ENCODE results near the gene ZFR.

- TF ChIP-seq, protein P1, sequence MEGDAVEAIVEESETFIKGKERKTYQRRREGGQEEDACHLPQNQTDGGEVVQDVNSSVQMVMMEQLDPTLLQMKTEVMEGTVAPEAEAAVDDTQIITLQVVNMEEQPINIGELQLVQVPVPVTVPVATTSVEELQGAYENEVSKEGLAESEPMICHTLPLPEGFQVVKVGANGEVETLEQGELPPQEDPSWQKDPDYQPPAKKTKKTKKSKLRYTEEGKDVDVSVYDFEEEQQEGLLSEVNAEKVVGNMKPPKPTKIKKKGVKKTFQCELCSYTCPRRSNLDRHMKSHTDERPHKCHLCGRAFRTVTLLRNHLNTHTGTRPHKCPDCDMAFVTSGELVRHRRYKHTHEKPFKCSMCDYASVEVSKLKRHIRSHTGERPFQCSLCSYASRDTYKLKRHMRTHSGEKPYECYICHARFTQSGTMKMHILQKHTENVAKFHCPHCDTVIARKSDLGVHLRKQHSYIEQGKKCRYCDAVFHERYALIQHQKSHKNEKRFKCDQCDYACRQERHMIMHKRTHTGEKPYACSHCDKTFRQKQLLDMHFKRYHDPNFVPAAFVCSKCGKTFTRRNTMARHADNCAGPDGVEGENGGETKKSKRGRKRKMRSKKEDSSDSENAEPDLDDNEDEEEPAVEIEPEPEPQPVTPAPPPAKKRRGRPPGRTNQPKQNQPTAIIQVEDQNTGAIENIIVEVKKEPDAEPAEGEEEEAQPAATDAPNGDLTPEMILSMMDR (IDR thresholded peaks at IDR 0.05), result no peak
- TF ChIP-seq, protein P2, sequence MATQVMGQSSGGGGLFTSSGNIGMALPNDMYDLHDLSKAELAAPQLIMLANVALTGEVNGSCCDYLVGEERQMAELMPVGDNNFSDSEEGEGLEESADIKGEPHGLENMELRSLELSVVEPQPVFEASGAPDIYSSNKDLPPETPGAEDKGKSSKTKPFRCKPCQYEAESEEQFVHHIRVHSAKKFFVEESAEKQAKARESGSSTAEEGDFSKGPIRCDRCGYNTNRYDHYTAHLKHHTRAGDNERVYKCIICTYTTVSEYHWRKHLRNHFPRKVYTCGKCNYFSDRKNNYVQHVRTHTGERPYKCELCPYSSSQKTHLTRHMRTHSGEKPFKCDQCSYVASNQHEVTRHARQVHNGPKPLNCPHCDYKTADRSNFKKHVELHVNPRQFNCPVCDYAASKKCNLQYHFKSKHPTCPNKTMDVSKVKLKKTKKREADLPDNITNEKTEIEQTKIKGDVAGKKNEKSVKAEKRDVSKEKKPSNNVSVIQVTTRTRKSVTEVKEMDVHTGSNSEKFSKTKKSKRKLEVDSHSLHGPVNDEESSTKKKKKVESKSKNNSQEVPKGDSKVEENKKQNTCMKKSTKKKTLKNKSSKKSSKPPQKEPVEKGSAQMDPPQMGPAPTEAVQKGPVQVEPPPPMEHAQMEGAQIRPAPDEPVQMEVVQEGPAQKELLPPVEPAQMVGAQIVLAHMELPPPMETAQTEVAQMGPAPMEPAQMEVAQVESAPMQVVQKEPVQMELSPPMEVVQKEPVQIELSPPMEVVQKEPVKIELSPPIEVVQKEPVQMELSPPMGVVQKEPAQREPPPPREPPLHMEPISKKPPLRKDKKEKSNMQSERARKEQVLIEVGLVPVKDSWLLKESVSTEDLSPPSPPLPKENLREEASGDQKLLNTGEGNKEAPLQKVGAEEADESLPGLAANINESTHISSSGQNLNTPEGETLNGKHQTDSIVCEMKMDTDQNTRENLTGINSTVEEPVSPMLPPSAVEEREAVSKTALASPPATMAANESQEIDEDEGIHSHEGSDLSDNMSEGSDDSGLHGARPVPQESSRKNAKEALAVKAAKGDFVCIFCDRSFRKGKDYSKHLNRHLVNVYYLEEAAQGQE (IDR thresholded peaks at IDR 0.05; ENCODE audit: insufficient read depth in 1 of 2, low read depth in 2 of 2, low read length in 1 of 2), result no peak
- no peak for TF ChIP-seq POLR2AphosphoS5 (IDR thresholded peaks at IDR 0.05; ENCODE audit: low read depth, low read length)
- no peak for TF ChIP-seq TCF7L2 (IDR thresholded peaks at IDR 0.05; ENCODE audit: low read depth, low read length)
Measured at GRCh38 chr5:32332361-32332760, 112.2 kb downstream of the ZFR start.

Data from Panc1 (cell line).